Suprapubic skin (tissue), 4 donors: ENCODE measurements around the gene RERE.

Experiments
- CTCF ChIP-seq, 2 donors: fragments of 200-600 bp in 1 of 2; fragments of 450-650 bp in 1 of 2; sonication (generic) in 1 of 2; IDR thresholded peaks; one replicate each; pipeline ENCODE4 v1.5.1; 2016 to 2019; ENCODE audit warnings: antibody characterized with exemption in 2 of 2, mild to moderate bottlenecking in 1 of 2, moderate library complexity in 1 of 2
- EP300 ChIP-seq: sonication (generic); formaldehyde crosslinking; IDR thresholded peaks from one replicate; pipeline ENCODE4 v1.6.1; 2017; ENCODE audit warnings: antibody characterized with exemption
- POLR2A ChIP-seq, 2 donors: fragments of 450-650 bp; IDR thresholded peaks; one replicate each; pipeline ENCODE4 v1.6.1; 2017; ENCODE audit warnings: antibody characterized with exemption in 2 of 2, mild to moderate bottlenecking in 2 of 2, moderate library complexity in 2 of 2
- POLR2AphosphoS5 ChIP-seq, 3 donors: sonication (generic); formaldehyde crosslinking; IDR thresholded peaks; one replicate each; pipeline ENCODE4 v1.6.1; 2017; ENCODE audit warnings: antibody characterized with exemption in 3 of 3

- TF ChIP-seq POLR2AphosphoS5 (IDR thresholded peaks at IDR 0.05), result no peak
- TF ChIP-seq POLR2A (IDR thresholded peaks at IDR 0.05), result no peak
- TF ChIP-seq CTCF (IDR thresholded peaks at IDR 0.05), result no peak
- TF ChIP-seq EP300, result no peak
These were observed 3.4 kb downstream of the RERE start for GRCh38 chr1:8813991-8814390.
